ENCODE measurements around the gene DNAH11. TPM values are rescaled to one million over a fixed set of nuclear protein-coding genes. Genes with fewer than 3 reads are reported as not detected.

DNAH11 gene
- total and polyA plus RNA-seq, 11 donors: 0.04 to 0.98 (median 0.23) TPM

- ATAC-seq: peak; percentile 56 to 80 (median 79)
- whole genome bisulfite sequencing, 4 donors: 37 to 51% (median 42%) methylated on average over 5 to 7 of the region's 7 CpGs
Observed at GRCh38 chr7:21912305-21912704, 369.5 kb downstream of the DNAH11 start.

GRCh38 chr7:21912931-21913780 lies 370.3 kb downstream of the DNAH11 start:
- TF ChIP-seq CTCF (IDR thresholded peaks at IDR 0.05) (no peak), POLR2A (IDR thresholded peaks at IDR 0.05) (no peak)
- intact Hi-C loops (cut with DNase I): no loop called here
- DNase-seq: no peak
- Histone ChIP-seq H3K9me3 (no peaks in the 10 kb centered on the region), H3K4me3 (no peak overlapping the region), H3K27me3 (no peaks in the 10 kb centered on the region), H3K4me1 (peaks cover 0 to 53% (median 14%) of the 10 kb centered on the region in 12 donors), H3K27ac (peak overlapping the region in 4 of 12 donors; percentile 47 to 74 (median 58)), H3K36me3 (peaks cover 0 to 29% (median 6%) of the 10 kb centered on the region in 9 donors)
- ATAC-seq: no peak
- WGBS, 4 donors: 69 to 77% (median 76%) methylated on average over 8 of the region's 8 CpGs

More at GRCh38 chr7:21912305-21912704, 369.5 kb downstream of the DNAH11 start:
- Histone ChIP-seq H3K4me1 (peaks cover 0 to 58% (median 15%) of the 10 kb centered on the region in 12 donors), H3K9me3 (no peaks in the 10 kb centered on the region), H3K4me3 (no peak overlapping the region), H3K27me3 (no peaks in the 10 kb centered on the region), H3K27ac (peak overlapping the region in 11 of 12 donors; percentile 8 to 85 (median 47)), H3K36me3 (peaks cover 0 to 38% (median 13%) of the 10 kb centered on the region in 9 donors)
- peak in 4 of 5 donors; percentile 61 to 84 (median 72) for DNase-seq
- intact Hi-C loops (cut with DNase I): no loop called here
- TF ChIP-seq CTCF (IDR thresholded peaks at IDR 0.05): no peak
- TF ChIP-seq POLR2A (IDR thresholded peaks at IDR 0.05): no peak

DNA sequence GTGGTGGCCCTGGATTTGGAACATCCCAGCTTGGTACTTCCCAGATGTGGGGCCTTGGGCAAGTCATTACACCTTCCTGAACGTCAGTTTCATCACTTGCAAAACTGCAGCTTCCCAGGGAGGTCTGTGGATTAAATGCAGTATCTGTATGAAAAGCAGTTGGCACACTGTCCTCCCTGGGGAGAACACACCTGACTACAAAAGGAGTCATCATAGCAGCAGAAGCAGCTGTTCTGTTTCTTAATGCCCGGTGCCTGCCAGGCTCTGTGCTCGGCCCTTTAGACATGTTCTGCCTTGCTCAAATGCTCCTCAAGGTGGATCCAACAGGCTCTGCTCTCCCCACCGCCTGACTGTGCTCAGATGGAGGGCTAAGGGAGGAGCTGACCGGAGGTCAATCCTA lies 371.8 kb downstream of the DNAH11 start:
- H3K4me1 ChIP-seq: peaks cover 3 to 53% (median 17%) of the 10 kb centered on the region in 12 donors
- TF ChIP-seq POLR2A (IDR thresholded peaks at IDR 0.05): no peak
- TF ChIP-seq CTCF (IDR thresholded peaks at IDR 0.05): no peak
- intact Hi-C loops (cut with DNase I): no loop called here
- WGBS, 4 donors: 84 to 93% (median 90%) methylated on average over 4 to 5 of the region's 5 CpGs
- H3K9me3 ChIP-seq: no peaks in the 10 kb centered on the region
- H3K27me3 ChIP-seq: no peaks in the 10 kb centered on the region
- H3K27ac ChIP-seq: no peak overlapping the region
- DNase-seq (no peak), ATAC-seq (no peak)
- peaks cover 0 to 18% (median 4%) of the 10 kb centered on the region in 9 donors for H3K36me3 ChIP-seq
- H3K4me3 ChIP-seq: no peak overlapping the region

- Histone ChIP-seq H3K4me3 (no peak overlapping the region), H3K27me3 (no peaks in the 10 kb centered on the region), H3K4me1 (peaks cover 3 to 52% (median 15%) of the 10 kb centered on the region in 12 donors), H3K36me3 (peaks cover 0 to 18% (median 4%) of the 10 kb centered on the region in 9 donors), H3K27ac (no peak overlapping the region), H3K9me3 (no peaks in the 10 kb centered on the region)
- DNase-seq (no peak), ATAC-seq (no peak)
- 69 to 88% (median 84%) methylated on average over 3 of the region's 3 CpGs for WGBS, 4 donors
- intact Hi-C loops (cut with DNase I): no loop called here
- TF ChIP-seq CTCF (IDR thresholded peaks at IDR 0.05) (no peak), POLR2A (IDR thresholded peaks at IDR 0.05) (no peak)
Observed at GRCh38 chr7:21915140-21915539, 372.3 kb downstream of the DNAH11 start.
